Measurements from ENCODE around the gene CALR3.
"Not testable (repeated sequence)": the region's sequence is repeated elsewhere in the genome, so short reads cannot be mapped to it uniquely, and the experiment has no call there.

The CALR3 gene

GRCh38 chr19:16495982-16496612 is at the start of gene CALR3, which contains the start of gene C19orf44:
TSS of gene CALR3 (minus strand) at chr19:16496167. CDS start at chr19:16496129, 38 bp downstream.
TSS of gene C19orf44 (plus strand) at chr19:16496394. CDS start at chr19:16500793, 4,399 bp downstream.
- DNase-seq (ENCODE audit: low read depth in 3 of 3), result peak; percentile 84 to 95 (median 94)

DNA sequence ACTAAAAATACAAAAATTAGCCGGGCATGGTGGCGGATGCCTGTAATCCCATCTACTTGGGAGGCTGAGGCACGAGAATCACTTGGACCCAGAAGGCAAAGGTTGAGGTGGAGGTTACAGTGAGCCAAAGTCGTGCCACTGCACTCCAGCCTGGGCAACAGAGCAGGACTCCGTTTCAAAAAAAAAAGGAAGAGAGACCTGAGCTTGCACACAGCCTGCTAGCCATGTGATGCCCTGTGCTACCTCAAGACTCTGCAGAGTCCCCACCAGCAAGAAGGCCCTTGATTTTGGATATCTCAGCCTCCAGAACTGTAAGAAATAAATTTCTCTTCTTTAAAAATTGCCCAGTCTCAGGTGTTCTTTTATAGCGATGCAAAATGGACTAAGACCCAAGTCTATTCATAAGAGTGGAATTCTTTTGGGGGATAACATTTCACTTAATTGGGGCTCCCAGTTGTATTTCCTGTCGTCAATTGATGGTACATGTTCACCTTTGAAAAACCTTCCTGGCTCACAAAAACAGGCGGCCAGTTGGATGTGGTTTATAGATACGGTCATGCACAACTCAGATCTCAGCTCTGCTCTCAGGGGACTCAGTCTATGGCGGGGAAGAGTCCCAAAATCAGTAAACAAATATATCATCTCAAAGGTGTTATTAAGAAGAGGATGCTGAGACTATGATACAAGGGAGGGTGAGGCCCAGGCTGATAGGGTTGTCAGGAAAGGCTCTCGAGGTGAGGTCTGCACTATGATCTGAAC is 48.7 kb upstream of the CALR3 start:
- DNase-seq (ENCODE audit: low read depth in 3 of 3), result no peak

DNA sequence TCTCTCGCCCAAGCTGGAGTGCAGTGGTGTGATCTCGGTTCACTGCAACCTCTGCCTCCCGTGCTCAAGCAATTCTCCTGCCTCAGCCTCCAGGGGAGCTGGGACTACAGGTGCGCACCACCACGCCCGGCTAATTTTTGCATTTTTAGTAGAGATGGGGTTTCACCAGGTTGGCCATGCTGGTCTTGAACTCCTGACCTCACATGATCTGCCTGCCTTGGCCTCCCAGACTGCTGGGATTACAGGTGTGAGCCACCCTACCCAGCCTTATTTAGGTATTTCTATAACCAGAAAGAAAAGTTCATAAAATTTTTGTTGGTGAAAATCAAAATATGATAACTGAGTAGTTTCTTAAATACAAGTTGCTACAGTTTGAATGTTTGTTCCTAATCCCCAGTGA is 47.8 kb upstream of the CALR3 start:
- not testable (repeated sequence) for DNase-seq (ENCODE audit: low read depth in 3 of 3)

- DNase-seq (ENCODE audit: low read depth in 3 of 3), result no peak
Observed at GRCh38 chr19:16542910-16543472, 47.0 kb upstream of the CALR3 start.

DNA sequence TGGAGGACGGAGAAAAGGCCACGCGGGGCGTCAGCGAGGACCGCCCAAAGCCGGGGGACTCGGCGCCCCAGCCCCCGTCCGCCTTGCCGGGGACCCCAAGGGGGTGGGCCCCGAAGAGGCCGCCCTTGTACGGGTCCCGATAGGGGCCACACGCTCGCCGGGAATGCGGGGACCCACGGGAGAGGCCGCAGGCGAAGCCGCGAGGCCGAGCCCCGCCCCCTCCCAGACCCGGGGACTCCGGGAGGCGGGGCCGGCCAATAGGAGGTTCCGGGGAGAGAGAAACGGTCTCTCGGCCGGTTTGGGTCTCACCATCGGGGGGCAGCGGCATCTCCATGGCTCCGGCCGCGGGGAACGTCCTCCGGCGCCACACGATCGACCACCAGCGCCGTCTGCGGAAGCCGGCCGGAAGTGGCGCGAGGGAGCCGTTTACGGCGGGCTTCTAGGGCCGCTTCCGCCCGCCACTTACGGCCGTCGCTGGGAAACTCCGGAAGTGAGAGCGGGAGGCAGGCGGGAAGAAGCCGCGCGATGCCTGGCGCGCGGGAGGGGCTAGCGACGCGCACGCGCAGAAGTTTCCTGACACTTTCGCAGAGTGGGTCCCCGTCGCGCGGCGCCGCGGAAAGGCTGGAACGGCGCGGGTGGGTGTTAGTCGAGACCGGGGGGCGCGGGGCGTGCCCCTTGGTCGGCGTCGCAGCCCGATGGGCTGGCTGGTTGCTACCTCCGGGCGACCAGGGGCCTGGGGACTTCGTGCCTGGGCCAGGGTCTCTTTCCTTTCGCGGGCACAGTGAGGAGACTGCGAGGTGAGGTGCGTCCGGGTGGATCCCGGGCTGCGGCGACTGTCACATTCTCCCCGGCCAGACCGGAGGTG is 46.3 kb upstream of the CALR3 start, which contains the start of gene CHERP:
Gene CHERP (minus strand): TSS at position 393 of the 865 bp plus-strand sequence. CDS start 59 bp downstream, at position 334.
- peak; percentile 88 to 90 (median 90) for DNase-seq (ENCODE audit: low read depth in 3 of 3)

- DNase-seq (ENCODE audit: low read depth in 3 of 3), result no peak
Observed at GRCh38 chr19:16541526-16542044, 45.6 kb upstream of the CALR3 start.

DNA sequence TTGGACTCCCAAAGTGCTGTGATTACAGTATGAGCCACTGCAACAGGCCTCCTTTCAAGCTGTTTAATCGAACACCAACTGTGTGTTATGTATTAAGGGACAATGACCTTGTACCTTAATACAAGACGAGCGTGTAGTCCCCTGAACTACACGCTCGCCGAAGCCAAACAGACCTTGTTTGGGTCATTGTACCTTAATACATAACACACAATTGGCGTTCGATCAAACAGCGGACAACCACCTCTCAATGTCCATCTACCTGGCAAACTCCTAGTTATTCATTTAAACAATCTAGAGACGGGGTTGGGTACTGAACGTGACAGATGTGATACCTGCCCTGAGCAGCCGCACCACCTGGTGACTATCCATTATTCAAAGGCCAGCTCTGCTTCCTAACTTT is 45.0 kb upstream of the CALR3 start:
- DNase-seq (ENCODE audit: low read depth in 3 of 3), result no peak

DNA sequence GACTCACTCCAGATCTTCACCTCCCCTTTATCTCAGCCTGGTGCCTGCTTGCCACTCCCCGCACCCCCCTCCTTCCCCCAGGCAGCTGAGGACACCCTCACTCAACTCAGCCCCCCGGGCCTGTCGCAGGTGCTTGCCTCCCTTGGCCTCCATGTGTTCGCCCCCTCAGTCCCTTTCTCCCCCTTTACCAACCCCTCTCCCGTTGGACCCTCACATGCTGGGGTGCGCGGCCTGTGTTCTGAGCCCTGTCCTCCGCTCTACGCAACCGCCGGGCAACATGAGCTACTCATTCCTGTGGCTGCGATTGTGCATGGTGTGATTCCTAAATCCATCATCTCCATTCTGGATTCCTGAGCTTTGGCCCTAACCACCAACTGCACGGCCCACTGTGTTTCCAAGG is 41.1 kb upstream of the CALR3 start:
- DNase-seq (ENCODE audit: low read depth in 3 of 3), result no peak

DNA sequence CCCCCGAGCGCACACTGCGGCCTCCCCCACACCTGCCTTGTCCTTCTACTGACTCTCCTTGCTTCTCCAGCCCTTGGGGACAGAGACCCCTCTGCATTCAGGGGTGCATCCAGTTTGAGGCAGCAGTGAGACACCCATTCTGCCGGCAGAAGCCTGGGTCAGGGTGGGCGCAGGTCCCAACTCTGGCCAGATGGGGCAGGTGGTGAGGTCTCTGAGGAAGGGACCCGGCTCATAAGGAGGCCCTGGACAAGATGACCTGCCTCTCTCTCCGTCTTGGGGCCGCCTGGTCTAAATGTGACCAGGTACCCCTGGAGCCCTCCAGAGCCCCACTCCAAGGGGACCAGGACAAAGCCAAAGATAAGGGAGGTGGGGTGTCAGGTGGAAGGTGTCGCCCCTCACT is 40.2 kb upstream of the CALR3 start:
- no peak for DNase-seq (ENCODE audit: low read depth in 3 of 3)

- no peak for DNase-seq (ENCODE audit: low read depth in 3 of 3)
Observed at GRCh38 chr19:16535381-16535780, 39.4 kb upstream of the CALR3 start.

- DNase-seq (ENCODE audit: low read depth in 3 of 3), result no peak
Observed at GRCh38 chr19:16532440-16533234, 36.7 kb upstream of the CALR3 start.

- no peak for DNase-seq (ENCODE audit: low read depth in 3 of 3)
Observed at GRCh38 chr19:16531380-16531669, 35.4 kb upstream of the CALR3 start.

- no peak for DNase-seq (ENCODE audit: low read depth in 3 of 3)
Observed at GRCh38 chr19:16530540-16531379, 34.8 kb upstream of the CALR3 start.

DNA sequence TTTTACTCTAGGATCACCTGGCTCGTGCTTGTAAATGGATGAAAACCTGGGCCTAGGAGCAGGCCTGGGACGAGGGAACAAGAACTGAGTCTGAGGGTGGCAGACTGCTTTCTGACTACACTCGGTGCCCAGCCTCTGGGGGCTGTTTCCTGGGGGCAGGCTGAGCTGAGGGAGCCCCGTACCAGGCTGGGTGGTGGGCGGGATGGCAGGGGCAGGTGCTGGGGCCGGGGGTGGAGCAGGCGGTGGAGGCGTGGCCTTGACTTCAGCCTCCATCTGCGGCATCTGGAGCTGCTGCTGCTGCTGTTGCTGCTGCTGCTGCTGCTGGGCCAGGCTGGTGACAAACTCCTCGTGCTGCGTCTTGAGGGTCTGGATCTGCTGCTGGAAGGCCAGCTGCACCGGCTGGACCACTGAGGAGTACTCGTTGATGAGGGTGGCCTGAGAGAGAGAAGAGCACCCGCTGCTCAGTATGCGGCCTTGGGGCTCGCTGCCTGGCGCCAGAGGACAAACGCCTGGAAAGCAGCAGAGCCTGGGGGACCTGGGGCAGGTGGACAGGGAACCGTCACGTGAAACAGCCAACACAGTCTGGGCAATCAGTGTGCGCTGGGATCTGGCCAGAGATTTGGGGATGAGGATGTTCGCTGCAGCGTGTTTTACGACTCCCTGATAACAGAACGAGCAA is 33.6 kb upstream of the CALR3 start:
- DNase-seq (ENCODE audit: low read depth in 3 of 3), result no peak

DNA sequence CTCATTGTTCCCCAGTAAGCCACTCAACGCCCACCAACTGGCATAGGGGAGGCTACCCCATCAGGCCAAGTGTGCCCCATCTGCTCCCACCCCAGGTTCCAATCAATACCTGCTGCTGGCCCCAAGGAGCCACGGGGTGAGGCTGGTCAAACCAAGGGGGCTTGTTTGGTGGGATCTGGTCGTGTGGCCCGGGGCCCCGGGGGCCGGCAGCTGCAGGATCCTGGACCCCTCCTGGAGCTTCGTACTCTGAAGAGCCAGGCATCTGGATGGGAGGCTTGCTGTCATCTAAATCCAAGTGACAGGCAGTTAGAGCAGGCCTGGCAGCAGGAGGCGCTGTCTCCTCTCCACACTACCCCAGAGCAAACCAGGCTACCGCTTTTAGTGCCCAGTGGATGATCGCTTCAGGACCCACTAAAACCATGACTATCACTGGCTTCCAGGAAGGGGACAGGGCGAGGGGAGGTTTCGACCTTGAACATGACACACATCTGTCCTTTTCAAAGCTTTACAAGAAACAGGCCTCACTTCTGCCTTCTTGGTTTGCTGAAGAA is 32.1 kb upstream of the CALR3 start:
- DNase-seq (ENCODE audit: low read depth in 3 of 3), result no peak

DNA sequence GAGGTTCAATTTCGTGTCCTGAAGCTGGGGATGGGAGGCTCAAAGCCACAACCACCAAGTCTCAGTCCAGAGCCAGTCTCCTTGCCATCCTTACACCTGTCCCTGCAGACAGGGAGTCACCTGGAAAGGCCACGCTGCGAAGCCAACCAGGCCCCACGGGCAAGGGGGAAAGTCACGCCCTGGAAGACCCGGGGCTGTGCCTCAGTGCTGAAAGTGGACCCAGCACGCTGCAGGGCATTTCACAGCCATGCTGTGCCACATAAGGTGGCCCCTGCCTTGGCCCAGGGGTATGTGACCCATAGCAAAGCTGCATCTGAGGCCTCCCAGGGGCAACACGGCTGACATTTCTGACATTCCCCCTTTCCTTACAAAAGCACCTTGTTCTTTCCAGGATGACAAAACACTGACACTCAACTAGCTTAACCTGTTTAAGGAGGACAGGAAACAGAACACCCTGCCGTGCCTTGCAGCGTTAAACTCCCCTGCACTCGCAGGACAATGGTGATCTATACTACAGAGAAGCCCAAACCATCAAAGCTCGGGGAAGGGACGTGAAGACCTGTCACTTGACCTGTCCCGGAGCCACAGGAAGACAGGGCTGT is 31.5 kb upstream of the CALR3 start:
- DNase-seq (ENCODE audit: low read depth in 3 of 3), result no peak

GRCh38 chr19:16525751-16526481 is 29.9 kb upstream of the CALR3 start:
- DNase-seq (ENCODE audit: low read depth in 3 of 3), result no peak

Measured in stimulated activated CD4-positive, alpha-beta T cell treated with anti-CD3 and anti-CD28 coated beads, TNF-alpha, amount 100 ng/mL, for 4 hours (primary cell).